Mammary epithelial cell (primary cell): Measurements from ENCODE around the gene TBC1D8.

Source experiments
- EZH2 ChIP-seq: IDR thresholded peaks from 2 replicates; pipeline ENCODE4 v1.6.1; 2012; ENCODE audit warnings: low read length, inconsistent platforms, borderline replicate concordance
- TF ChIP-seq, protein P1 (sequence below), 2 donors: IDR thresholded peaks in 1 of 2; conservative IDR thresholded peaks in 1 of 2; 2 replicates each; pipeline ENCODE4 v1.5.1; 2011 to 2012; ENCODE audit warnings: inconsistent platforms in 2 of 2, low read length in 2 of 2, mild to moderate bottlenecking in 2 of 2, control low read depth in 1 of 2, low read depth in 1 of 2; ENCODE audit not compliant: insufficient read depth in 1 of 2; ENCODE audit errors: extremely low read depth in 1 of 2

- TF ChIP-seq, protein P1, sequence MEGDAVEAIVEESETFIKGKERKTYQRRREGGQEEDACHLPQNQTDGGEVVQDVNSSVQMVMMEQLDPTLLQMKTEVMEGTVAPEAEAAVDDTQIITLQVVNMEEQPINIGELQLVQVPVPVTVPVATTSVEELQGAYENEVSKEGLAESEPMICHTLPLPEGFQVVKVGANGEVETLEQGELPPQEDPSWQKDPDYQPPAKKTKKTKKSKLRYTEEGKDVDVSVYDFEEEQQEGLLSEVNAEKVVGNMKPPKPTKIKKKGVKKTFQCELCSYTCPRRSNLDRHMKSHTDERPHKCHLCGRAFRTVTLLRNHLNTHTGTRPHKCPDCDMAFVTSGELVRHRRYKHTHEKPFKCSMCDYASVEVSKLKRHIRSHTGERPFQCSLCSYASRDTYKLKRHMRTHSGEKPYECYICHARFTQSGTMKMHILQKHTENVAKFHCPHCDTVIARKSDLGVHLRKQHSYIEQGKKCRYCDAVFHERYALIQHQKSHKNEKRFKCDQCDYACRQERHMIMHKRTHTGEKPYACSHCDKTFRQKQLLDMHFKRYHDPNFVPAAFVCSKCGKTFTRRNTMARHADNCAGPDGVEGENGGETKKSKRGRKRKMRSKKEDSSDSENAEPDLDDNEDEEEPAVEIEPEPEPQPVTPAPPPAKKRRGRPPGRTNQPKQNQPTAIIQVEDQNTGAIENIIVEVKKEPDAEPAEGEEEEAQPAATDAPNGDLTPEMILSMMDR (conservative IDR thresholded peaks at IDR 0.05 in 1 of 2, IDR thresholded peaks at IDR 0.05 in 1 of 2; ENCODE audit: extremely low read depth in 1 of 2, insufficient read depth in 1 of 2, low read depth in 1 of 2, low read length in 2 of 2) = no peak
- TF ChIP-seq EZH2 = no peak
Measured at GRCh38 chr2:101161658-101162057, 10.5 kb upstream of the TBC1D8 start.
